ENCODE results near the gene ADAP1. TPM values are rescaled to one million over a fixed set of nuclear protein-coding genes. Genes with fewer than 3 reads are reported as not detected.

The ADAP1 gene
- total RNA-seq, 1 donor from 2014 or later = 11.9 TPM

GRCh38 chr7:977326-978048 is 23.0 kb upstream of the ADAP1 start:
- no peaks in the 10 kb centered on the region for H3K9me3 Mint-ChIP-seq
- H3K27me3 Mint-ChIP-seq = no peaks in the 10 kb centered on the region
- ChIA-PET POLR2A (no interaction called here), CTCF (interaction anchor here (1.1 to 2.2 kb wide), 4 partner anchors 15 to 109 kb away, joined by 3 to 7 read pairs (median 5); no protein-coding TSS in a partner anchor)
- TF ChIP-seq, protein P1, sequence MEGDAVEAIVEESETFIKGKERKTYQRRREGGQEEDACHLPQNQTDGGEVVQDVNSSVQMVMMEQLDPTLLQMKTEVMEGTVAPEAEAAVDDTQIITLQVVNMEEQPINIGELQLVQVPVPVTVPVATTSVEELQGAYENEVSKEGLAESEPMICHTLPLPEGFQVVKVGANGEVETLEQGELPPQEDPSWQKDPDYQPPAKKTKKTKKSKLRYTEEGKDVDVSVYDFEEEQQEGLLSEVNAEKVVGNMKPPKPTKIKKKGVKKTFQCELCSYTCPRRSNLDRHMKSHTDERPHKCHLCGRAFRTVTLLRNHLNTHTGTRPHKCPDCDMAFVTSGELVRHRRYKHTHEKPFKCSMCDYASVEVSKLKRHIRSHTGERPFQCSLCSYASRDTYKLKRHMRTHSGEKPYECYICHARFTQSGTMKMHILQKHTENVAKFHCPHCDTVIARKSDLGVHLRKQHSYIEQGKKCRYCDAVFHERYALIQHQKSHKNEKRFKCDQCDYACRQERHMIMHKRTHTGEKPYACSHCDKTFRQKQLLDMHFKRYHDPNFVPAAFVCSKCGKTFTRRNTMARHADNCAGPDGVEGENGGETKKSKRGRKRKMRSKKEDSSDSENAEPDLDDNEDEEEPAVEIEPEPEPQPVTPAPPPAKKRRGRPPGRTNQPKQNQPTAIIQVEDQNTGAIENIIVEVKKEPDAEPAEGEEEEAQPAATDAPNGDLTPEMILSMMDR (IDR thresholded peaks at IDR 0.05) = no peak
- intact Hi-C loops (cut with micrococcal nuclease) = loop anchor here (10.0 kb wide), 1 partner anchor 163 kb away; no protein-coding TSS in a partner anchor
- H3K4me1 Mint-ChIP-seq = peaks cover 24% of the 10 kb centered on the region
- ATAC-seq (ENCODE audit: low read depth) (no peak), DNase-seq (no peak)
- peaks cover 9% of the 10 kb centered on the region for H3K36me3 Mint-ChIP-seq (ENCODE audit: low read depth)
- no peak overlapping the region for H3K4me3 Mint-ChIP-seq
- H3K27ac Mint-ChIP-seq = no peak overlapping the region

DNA sequence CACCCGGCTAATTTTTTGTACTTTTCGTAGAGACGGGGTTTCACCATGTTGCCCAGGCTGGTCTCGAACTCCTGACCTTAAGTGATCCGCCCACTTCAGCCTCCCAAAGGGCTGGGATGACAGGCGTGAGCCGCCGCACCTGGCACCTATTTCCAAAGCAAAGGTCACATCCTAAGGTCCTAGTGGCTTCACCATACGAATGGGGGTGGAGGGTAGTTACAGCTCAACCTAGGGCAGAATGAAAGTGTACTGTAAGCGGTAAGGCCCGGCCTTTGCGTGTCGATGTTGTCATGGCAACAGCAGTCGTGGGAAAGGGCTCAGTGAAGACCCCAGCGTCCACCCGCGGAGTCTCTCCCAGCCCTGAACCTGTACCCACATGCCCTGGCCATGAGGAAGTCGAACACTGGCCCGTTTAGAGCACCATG is 22.4 kb upstream of the ADAP1 start:
- Mint-ChIP-seq H3K4me3 (no peak overlapping the region), H3K27ac (no peak overlapping the region), H3K36me3 (ENCODE audit: low read depth) (peaks cover 15% of the 10 kb centered on the region), H3K4me1 (peaks cover 28% of the 10 kb centered on the region), H3K9me3 (no peaks in the 10 kb centered on the region), H3K27me3 (no peaks in the 10 kb centered on the region)
- ATAC-seq (ENCODE audit: low read depth) (no peak), DNase-seq (no peak)
- ChIA-PET POLR2A (interaction anchor here (2.1 kb wide), 1 partner anchor 12 kb away, joined by 10 read pairs; no protein-coding TSS in a partner anchor), CTCF (interaction anchor here (1.1 to 2.2 kb wide), 2 partner anchors 16 to 109 kb away, joined by 3 to 7 read pairs; no protein-coding TSS in a partner anchor)
- TF ChIP-seq, protein P1 (IDR thresholded peaks at IDR 0.05) = no peak
- intact Hi-C loops (cut with micrococcal nuclease) = loop anchor here (10.0 kb wide), 1 partner anchor 162 kb away; no protein-coding TSS in a partner anchor

DNA sequence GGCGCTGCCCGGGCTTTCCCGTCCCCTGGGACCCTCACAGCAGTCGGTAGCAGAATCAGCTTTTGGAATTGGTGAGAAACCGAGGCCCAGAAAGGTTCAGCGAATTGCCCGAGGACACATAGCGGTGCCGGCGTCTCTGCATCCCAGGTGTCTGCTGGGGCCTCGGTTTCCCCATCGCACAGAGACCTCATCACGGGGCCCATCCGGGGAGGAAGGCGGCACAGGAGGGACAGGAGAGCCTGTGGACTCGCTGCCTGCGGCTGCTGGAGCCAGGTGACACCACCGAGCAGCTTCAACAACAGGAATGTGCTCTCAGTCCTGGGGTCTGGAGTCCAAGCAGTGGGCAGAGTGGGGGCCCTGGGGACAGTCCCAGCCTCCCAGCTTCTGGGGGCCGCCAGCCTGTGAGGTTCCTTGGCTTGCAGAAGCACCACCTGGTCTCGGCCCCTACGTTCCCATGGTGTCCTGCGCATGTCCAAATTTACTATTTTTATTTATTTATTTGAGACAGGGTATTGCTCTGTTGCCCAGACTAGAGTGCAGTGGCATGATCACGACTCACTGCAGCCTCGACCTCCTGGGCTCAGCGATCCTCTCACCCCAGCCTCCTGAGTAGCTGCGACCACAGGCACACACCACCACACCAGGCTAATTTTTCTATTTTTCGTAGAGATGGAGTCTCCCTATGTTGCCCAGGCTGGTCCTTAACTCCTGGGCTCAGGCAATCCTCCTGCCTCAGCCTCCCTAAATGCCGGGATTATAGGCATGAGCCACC is 21.4 kb upstream of the ADAP1 start:
- Mint-ChIP-seq H3K27ac (no peak overlapping the region), H3K9me3 (no peaks in the 10 kb centered on the region), H3K4me3 (peak overlapping the region; percentile 41), H3K4me1 (peaks cover 33% of the 10 kb centered on the region), H3K36me3 (ENCODE audit: low read depth) (peaks cover 21% of the 10 kb centered on the region), H3K27me3 (no peaks in the 10 kb centered on the region)
- CTCF ChIA-PET = interaction anchor here (1.1 to 2.2 kb wide), 3 partner anchors 17 to 110 kb away, joined by 3 to 10 read pairs (median 7); no protein-coding TSS in a partner anchor
- intact Hi-C loops (cut with micrococcal nuclease) = loop anchor here (1.0 to 10.0 kb wide), 8 partner anchors 19 to 164 kb away; partner anchors contain the start of gene GET4
- TF ChIP-seq, protein P1 (IDR thresholded peaks at IDR 0.05) = no peak
- ATAC-seq (ENCODE audit: low read depth) (no peak), DNase-seq (no peak)
- POLR2A ChIA-PET = interaction anchor here (0.6 to 3.4 kb wide), 26 partner anchors 13 to 485 kb away, joined by 3 to 28 read pairs (median 7); partner anchors contain the start of gene GET4

DNA sequence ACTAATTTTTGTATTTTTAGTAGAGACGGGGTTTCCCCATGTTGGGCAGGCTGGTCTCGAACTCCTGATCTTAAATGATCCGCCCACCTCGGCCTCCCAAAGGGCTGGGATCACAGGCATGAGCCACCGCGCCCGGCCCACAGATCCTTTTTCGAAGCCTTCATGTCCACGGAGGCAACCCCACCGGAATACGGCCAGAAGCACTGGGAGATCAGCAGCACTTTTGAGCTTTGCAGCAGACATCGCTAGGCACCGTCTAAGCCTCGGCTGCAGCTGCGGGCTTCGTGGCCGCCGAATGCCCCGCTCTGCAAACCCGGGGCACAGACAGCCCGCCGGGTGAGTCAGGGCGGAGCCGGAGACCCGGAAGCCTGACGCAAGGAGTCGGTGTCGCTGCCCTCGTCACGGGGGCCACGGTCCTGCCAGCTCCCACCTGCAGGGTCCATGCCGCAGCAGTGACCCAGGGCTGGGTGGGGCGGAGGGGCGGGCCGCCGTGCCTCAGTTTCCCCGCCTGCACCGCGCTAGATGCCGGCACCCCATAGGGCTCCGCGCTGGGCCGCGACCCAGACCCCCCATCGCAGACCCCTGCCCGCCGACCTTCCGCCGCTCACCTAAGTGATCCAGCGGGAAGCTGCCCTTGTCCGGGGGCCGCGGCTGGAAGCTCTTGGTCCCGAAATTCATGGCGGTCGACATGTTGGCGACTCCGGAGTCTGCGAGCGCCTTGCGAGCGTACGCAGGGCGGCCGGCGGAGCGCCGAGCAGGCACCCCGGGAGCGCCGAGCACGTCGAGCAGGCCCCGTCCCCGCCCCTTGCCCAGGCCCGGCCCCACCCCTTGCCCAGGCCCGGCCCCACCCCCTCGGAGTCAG is 20.6 kb upstream of the ADAP1 start, which contains the start of gene COX19:
COX19 (minus strand) TSS at position 730 of the 862 bp plus-strand sequence; CDS start at position 690, 40 bp downstream.
- ChIA-PET POLR2A (interaction anchor here (0.6 to 3.4 kb wide), 34 partner anchors 13 to 1553 kb away, joined by 3 to 28 read pairs (median 6); partner anchors contain the start of genes GET4 and ZFAND2A), CTCF (interaction anchor here (0.8 to 2.2 kb wide), 3 partner anchors 18 to 91 kb away, joined by 3 to 10 read pairs (median 7); no protein-coding TSS in a partner anchor)
- peak within 1 kb of the TSS; percentile 86 for H3K27ac Mint-ChIP-seq
- intact Hi-C loops (cut with micrococcal nuclease) = loop anchor here (1.0 to 10.0 kb wide), 8 partner anchors 18 to 165 kb away; partner anchors contain the start of gene GET4
- TF ChIP-seq, protein P1 (IDR thresholded peaks at IDR 0.05) = no peak
- no peaks in the 10 kb centered on the region for H3K9me3 Mint-ChIP-seq
- H3K36me3 Mint-ChIP-seq (ENCODE audit: low read depth) = peaks cover 27% of the 10 kb centered on the region
- H3K27me3 Mint-ChIP-seq = no peaks in the 10 kb centered on the region
- DNase-seq = peak; percentile 92
- H3K4me1 Mint-ChIP-seq = peaks cover 33% of the 10 kb centered on the region
- peak within 1 kb of the TSS; percentile 91 for H3K4me3 Mint-ChIP-seq
- peak; percentile 84 for ATAC-seq (ENCODE audit: low read depth)
